ENCODE data around the gene NANOS2. TPM values are rescaled to one million over a fixed set of nuclear protein-coding genes. Genes with fewer than 3 reads are reported as not detected.

NANOS2 gene
- total and polyA plus RNA-seq, 2 of the 13 experiments (the other 11 are each of a cell fraction or from before 2014, with no cell fraction given): not detected

DNA sequence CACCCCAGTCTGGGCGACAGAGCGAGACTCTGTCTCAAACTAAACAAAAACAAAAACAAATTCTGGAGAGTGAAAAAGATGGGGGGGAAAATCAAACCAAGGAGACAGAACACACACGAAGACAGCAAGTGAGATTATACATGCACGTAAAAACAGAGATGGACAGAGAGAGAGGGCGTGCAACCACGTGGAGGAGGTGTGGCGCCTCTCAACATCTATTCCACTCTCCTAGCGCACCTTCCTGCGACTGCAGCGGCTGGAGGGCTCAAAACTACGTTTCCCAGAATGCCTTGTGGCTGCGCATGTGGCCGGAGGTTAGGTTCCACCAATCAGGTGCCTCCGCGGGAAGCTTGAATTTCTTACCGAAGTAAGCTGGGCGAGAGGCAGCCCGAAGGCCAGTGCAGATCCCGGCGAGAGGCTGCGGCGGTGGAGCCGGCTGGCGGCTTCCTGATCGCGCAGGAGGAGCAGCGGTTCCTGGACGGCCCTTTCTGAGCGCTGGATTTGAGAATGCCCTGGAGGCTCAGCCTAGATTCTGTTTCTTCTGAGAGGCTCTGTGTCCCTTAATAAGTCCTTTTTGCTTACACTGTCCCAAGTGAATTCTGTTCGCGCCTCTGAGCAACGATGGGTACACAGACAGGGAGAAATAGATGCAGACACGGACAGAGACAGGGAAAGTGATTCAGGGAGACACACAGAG is 13.1 kb upstream of the NANOS2 start (continued):
- TF ChIP-seq EEA1 (CRISPR knock-in tag; IDR thresholded peaks at IDR 0.05; ENCODE audit: borderline replicate concordance): no peak
- no peak for TF ChIP-seq ZNF207 (IDR thresholded peaks at IDR 0.05; ENCODE audit: borderline replicate concordance)
- TF ChIP-seq, protein P1, sequence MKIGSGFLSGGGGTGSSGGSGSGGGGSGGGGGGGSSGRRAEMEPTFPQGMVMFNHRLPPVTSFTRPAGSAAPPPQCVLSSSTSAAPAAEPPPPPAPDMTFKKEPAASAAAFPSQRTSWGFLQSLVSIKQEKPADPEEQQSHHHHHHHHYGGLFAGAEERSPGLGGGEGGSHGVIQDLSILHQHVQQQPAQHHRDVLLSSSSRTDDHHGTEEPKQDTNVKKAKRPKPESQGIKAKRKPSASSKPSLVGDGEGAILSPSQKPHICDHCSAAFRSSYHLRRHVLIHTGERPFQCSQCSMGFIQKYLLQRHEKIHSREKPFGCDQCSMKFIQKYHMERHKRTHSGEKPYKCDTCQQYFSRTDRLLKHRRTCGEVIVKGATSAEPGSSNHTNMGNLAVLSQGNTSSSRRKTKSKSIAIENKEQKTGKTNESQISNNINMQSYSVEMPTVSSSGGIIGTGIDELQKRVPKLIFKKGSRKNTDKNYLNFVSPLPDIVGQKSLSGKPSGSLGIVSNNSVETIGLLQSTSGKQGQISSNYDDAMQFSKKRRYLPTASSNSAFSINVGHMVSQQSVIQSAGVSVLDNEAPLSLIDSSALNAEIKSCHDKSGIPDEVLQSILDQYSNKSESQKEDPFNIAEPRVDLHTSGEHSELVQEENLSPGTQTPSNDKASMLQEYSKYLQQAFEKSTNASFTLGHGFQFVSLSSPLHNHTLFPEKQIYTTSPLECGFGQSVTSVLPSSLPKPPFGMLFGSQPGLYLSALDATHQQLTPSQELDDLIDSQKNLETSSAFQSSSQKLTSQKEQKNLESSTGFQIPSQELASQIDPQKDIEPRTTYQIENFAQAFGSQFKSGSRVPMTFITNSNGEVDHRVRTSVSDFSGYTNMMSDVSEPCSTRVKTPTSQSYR (CRISPR knock-in tag; IDR thresholded peaks at IDR 0.05; ENCODE audit: borderline replicate concordance): no peak
- peak; percentile 68 for TF ChIP-seq SP4 (CRISPR knock-in tag; IDR thresholded peaks at IDR 0.05)
- TF ChIP-seq TBX2 (CRISPR knock-in tag; IDR thresholded peaks at IDR 0.05; ENCODE audit: borderline replicate concordance): no peak
- TF ChIP-seq ZC3H13 (CRISPR knock-in tag; IDR thresholded peaks at IDR 0.05): no peak
- no peak for TF ChIP-seq TAF1 (CRISPR knock-in tag; IDR thresholded peaks at IDR 0.05)
- no peak for TF ChIP-seq RBFOX2 (IDR thresholded peaks at IDR 0.05; ENCODE audit: low read depth, low read length)
- TF ChIP-seq, protein P2, sequence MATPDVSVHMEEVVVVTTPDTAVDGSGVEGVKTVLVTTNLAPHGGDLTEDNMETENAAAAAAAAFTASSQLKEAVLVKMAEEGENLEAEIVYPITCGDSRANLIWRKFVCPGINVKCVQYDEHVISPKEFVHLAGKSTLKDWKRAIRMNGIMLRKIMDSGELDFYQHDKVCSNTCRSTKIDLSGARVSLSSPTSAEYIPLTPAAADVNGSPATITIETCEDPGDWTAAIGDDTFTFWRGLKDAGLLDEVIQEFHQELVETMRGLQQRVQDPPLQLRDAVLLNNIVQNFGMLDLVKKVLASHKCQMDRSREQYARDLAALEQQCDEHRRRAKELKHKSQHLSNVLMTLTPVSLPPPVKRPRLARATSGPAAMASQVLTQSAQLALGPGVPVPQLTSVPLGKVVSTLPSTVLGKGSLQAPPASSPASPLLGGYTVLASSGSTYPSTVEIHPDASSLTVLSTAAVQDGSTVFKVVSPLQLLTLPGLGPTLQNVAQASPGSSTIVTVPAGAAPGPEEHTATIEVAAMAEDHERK (CRISPR knock-in tag; IDR thresholded peaks at IDR 0.05; ENCODE audit: low read depth): peak; percentile 61
- peak; percentile 17; the same call in 1 of the 2 replicates for TF ChIP-seq ZNF563 (CRISPR knock-in tag; IDR thresholded peaks at IDR 0.05)
- no peak for TF ChIP-seq SP140L (CRISPR knock-in tag; IDR thresholded peaks at IDR 0.05; ENCODE audit: borderline replicate concordance)
- TF ChIP-seq RBM39 (IDR thresholded peaks at IDR 0.05; ENCODE audit: low read depth, low read length, poor library complexity, severe bottlenecking): no peak
- TF ChIP-seq SMAD3 (CRISPR knock-in tag; IDR thresholded peaks at IDR 0.05): no peak
- no peak for TF ChIP-seq NRL (CRISPR knock-in tag; IDR thresholded peaks at IDR 0.05; ENCODE audit: borderline replicate concordance)
- TF ChIP-seq, protein P3, sequence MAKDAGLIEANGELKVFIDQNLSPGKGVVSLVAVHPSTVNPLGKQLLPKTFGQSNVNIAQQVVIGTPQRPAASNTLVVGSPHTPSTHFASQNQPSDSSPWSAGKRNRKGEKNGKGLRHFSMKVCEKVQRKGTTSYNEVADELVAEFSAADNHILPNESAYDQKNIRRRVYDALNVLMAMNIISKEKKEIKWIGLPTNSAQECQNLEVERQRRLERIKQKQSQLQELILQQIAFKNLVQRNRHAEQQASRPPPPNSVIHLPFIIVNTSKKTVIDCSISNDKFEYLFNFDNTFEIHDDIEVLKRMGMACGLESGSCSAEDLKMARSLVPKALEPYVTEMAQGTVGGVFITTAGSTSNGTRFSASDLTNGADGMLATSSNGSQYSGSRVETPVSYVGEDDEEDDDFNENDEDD (CRISPR knock-in tag; IDR thresholded peaks at IDR 0.05; ENCODE audit: borderline replicate concordance): peak; percentile 100
- TF ChIP-seq SP5 (CRISPR knock-in tag; IDR thresholded peaks at IDR 0.05; ENCODE audit: borderline replicate concordance, low read depth): peak; percentile 27; the same call in 1 of the 2 replicates
- TF ChIP-seq ZNF331 (CRISPR knock-in tag; IDR thresholded peaks at IDR 0.05): peak; percentile 37; the same call in 1 of the 2 replicates
- TF ChIP-seq NPAS2 (CRISPR knock-in tag; IDR thresholded peaks at IDR 0.05; ENCODE audit: borderline replicate concordance): no peak
- TF ChIP-seq, protein P4, sequence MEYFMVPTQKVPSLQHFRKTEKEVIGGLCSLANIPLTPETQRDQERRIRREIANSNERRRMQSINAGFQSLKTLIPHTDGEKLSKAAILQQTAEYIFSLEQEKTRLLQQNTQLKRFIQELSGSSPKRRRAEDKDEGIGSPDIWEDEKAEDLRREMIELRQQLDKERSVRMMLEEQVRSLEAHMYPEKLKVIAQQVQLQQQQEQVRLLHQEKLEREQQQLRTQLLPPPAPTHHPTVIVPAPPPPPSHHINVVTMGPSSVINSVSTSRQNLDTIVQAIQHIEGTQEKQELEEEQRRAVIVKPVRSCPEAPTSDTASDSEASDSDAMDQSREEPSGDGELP (IDR thresholded peaks at IDR 0.05; ENCODE audit: borderline replicate concordance, low read depth): peak; percentile 48; the same call in 1 of the 2 replicates
- TF ChIP-seq, protein P5, sequence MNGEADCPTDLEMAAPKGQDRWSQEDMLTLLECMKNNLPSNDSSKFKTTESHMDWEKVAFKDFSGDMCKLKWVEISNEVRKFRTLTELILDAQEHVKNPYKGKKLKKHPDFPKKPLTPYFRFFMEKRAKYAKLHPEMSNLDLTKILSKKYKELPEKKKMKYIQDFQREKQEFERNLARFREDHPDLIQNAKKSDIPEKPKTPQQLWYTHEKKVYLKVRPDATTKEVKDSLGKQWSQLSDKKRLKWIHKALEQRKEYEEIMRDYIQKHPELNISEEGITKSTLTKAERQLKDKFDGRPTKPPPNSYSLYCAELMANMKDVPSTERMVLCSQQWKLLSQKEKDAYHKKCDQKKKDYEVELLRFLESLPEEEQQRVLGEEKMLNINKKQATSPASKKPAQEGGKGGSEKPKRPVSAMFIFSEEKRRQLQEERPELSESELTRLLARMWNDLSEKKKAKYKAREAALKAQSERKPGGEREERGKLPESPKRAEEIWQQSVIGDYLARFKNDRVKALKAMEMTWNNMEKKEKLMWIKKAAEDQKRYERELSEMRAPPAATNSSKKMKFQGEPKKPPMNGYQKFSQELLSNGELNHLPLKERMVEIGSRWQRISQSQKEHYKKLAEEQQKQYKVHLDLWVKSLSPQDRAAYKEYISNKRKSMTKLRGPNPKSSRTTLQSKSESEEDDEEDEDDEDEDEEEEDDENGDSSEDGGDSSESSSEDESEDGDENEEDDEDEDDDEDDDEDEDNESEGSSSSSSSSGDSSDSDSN (CRISPR knock-in tag; IDR thresholded peaks at IDR 0.05): no peak
- peak; percentile 72; the same call in 1 of the 2 replicates for TF ChIP-seq TOPORS (CRISPR knock-in tag; IDR thresholded peaks at IDR 0.05)

Data from HepG2 (cell line).